Upper lobe of left lung (tissue), 4 donors: ENCODE results near the gene METTL3.

Experiments
- EP300 ChIP-seq, 4 donors: sonication (generic); formaldehyde crosslinking; IDR thresholded peaks; one replicate each; pipeline ENCODE4 v1.5.1; 2017; ENCODE audit warnings: antibody characterized with exemption in 4 of 4, control low read depth in 2 of 4
- POLR2A ChIP-seq, 4 donors: fragments of 450-650 bp; IDR thresholded peaks; one replicate each; pipeline ENCODE4 v1.5.1; 2016 to 2017; ENCODE audit warnings: antibody characterized with exemption in 4 of 4, mild to moderate bottlenecking in 2 of 4
- POLR2AphosphoS5 ChIP-seq, 2 donors: sonication (generic); formaldehyde crosslinking; IDR thresholded peaks; one replicate each; pipeline ENCODE4 v1.5.1; 2017; ENCODE audit warnings: antibody characterized with exemption in 2 of 2
- TF ChIP-seq, protein P1 (sequence below), 6 experiments: fragments of 450-650 bp in 4 of 6; fragments of 200-600 bp in 2 of 6; sonication (generic) in 2 of 6; IDR thresholded peaks; one replicate each; pipeline ENCODE4 v1.5.1; 2016 to 2019; ENCODE audit warnings: antibody characterized with exemption in 6 of 6

DNA sequence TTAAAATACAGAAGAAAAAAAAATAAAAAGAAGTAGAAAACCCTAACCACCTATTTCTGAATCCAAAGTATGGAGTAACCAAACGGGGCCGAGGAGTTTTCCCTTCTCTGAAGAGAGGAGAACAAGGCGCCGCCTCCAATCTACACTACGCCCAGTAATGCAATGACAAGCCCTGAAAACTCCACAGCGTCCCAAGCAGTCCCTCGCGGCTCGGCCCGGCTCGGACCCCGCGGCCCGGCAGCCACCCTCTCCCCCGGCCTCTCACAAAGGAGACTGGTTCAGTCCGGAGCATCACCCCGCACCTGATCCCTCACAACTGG is 55.6 kb downstream of the METTL3 start:
- TF ChIP-seq, protein P1, sequence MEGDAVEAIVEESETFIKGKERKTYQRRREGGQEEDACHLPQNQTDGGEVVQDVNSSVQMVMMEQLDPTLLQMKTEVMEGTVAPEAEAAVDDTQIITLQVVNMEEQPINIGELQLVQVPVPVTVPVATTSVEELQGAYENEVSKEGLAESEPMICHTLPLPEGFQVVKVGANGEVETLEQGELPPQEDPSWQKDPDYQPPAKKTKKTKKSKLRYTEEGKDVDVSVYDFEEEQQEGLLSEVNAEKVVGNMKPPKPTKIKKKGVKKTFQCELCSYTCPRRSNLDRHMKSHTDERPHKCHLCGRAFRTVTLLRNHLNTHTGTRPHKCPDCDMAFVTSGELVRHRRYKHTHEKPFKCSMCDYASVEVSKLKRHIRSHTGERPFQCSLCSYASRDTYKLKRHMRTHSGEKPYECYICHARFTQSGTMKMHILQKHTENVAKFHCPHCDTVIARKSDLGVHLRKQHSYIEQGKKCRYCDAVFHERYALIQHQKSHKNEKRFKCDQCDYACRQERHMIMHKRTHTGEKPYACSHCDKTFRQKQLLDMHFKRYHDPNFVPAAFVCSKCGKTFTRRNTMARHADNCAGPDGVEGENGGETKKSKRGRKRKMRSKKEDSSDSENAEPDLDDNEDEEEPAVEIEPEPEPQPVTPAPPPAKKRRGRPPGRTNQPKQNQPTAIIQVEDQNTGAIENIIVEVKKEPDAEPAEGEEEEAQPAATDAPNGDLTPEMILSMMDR (IDR thresholded peaks at IDR 0.05): no peak
- TF ChIP-seq POLR2AphosphoS5 (IDR thresholded peaks at IDR 0.05): no peak
- TF ChIP-seq EP300 (IDR thresholded peaks at IDR 0.05): no peak
- TF ChIP-seq POLR2A (IDR thresholded peaks at IDR 0.05): no peak
